ENCODE measurements around the gene FBXW7. TPM values are rescaled to one million over a fixed set of nuclear protein-coding genes. Genes with fewer than 3 reads are reported as not detected.

Gene FBXW7
- total and polyA plus RNA-seq, 2 of the 8 experiments (the other 6 are each of a cell fraction or from before 2014, with no cell fraction given): 6.0 to 26.7 TPM

- Histone ChIP-seq H4K8ac (ENCODE audit: extremely low read depth, insufficient read depth, low read length) (no peak overlapping the region), H3K4ac (replicated peaks; ENCODE audit: insufficient read length, low read depth, low read length) (no peak overlapping the region), H3K18ac (ENCODE audit: extremely low read depth, low read length) (no peak overlapping the region), H2AFZ (ENCODE audit: low read length) (no peak overlapping the region), H3K56ac (replicated peaks; ENCODE audit: insufficient read length, low read depth, low read length) (no peak overlapping the region), H2BK20ac (ENCODE audit: low read length) (no peak overlapping the region), H3K9me3 (ENCODE audit: insufficient read depth in 2 of 2, low read depth in 1 of 2, low read length in 1 of 2) (no peaks in the 10 kb centered on the region), H3K4me1 (replicated peaks in 1 of 4; ENCODE audit: control insufficient read depth in 3 of 4, insufficient read depth in 4 of 4, low read length in 3 of 4) (no peaks in the 10 kb centered on the region), H4K20me1 (replicated peaks in 1 of 2; ENCODE audit: control insufficient read depth in 1 of 2, insufficient read depth in 2 of 2, low read length in 2 of 2) (no peaks in the 10 kb centered on the region), H3K4me3 (ENCODE audit: extremely low read depth in 1 of 4, insufficient read depth in 2 of 4, low read depth in 3 of 4, low read length in 4 of 4) (no peak overlapping the region), H4K5ac (ENCODE audit: insufficient read length, low read depth, low read length) (no peak overlapping the region), H2BK120ac (replicated peaks; ENCODE audit: low read depth, low read length) (no peak overlapping the region), H2AK5ac (ENCODE audit: low read depth, low read length) (no peak overlapping the region), H2BK12ac (ENCODE audit: low read depth, low read length) (no peak overlapping the region), H3K79me1 (ENCODE audit: low read depth, low read length) (no peaks in the 10 kb centered on the region), H3K79me2 (ENCODE audit: control insufficient read depth in 1 of 2, insufficient read depth in 2 of 2, low read length in 2 of 2) (no peaks in the 10 kb centered on the region), H3K27me3 (replicated peaks in 1 of 4; ENCODE audit: control insufficient read depth in 3 of 4, extremely low read depth in 1 of 4, insufficient read depth in 3 of 4, low read length in 3 of 4) (peaks cover 0 to 1% (median 0%) of the 10 kb centered on the region in 4 experiments; a peak in 1 of 7 replicates), H3K36me3 (ENCODE audit: control insufficient read depth in 2 of 4, insufficient read depth in 4 of 4, low read length in 3 of 4) (peaks cover 0 to 11% (median 1%) of the 10 kb centered on the region in 4 experiments; a peak in 3 of 8 replicates), H3K14ac (ENCODE audit: insufficient read length) (no peak overlapping the region), H3K4me2 (ENCODE audit: insufficient read depth in 1 of 2, low read depth in 2 of 2, low read length in 2 of 2) (no peak overlapping the region), H3K23me2 (ENCODE audit: low read depth, low read length) (no peaks in the 10 kb centered on the region), H3K23ac (ENCODE audit: insufficient read length) (no peak overlapping the region), H4K91ac (replicated peaks; ENCODE audit: insufficient read length, low read length) (no peak overlapping the region), H3K9ac (replicated peaks in 1 of 4; ENCODE audit: extremely low read depth in 1 of 4, low read depth in 3 of 4, low read length in 3 of 4) (no peak overlapping the region), H3K27ac (ENCODE audit: low read depth, low read length) (no peak overlapping the region), H2BK5ac (ENCODE audit: low read depth, low read length) (no peak overlapping the region), H2BK15ac (ENCODE audit: low read length) (no peak overlapping the region)
- WGBS, 2 experiments (ENCODE audit: extremely low coverage in 1 of 2, insufficient coverage in 1 of 2, insufficient read length in 1 of 2, insufficient replicate concordance in 2 of 2, low coverage in 1 of 2, low lambda C conversion rate in 2 of 2, missing lambda C conversion rate in 1 of 2): 95% methylated on average over 5 of the region's 5 CpGs; no CpG with 5 or more reads in 1 of the 2 experiments
- ChIA-PET CTCF (ENCODE audit: partially characterized antibody) (no interaction called here), POLR2A (ENCODE audit: partially characterized antibody) (no interaction called here)
- TF ChIP-seq CEBPB (IDR thresholded peaks at IDR 0.05; ENCODE audit: low read depth, low read length): no peak
- FAIRE-seq (no peak), DNase-seq (ENCODE audit: low read depth in 1 of 2, low spot score in 2 of 2) (no peak)
These were observed 210.1 kb downstream of the FBXW7 start for GRCh38 chr4:152325831-152326230.
